HCT116 (cell line): ENCODE measurements around the gene GUCY2D.

Experiments
- CEBPB ChIP-seq: IDR thresholded peaks from 2 replicates; pipeline ENCODE4 v1.6.1; 2012; ENCODE audit warnings: low read depth
- EZH2 ChIP-seq: fragments of 200-600 bp; sonication (generic); IDR thresholded peaks from 2 replicates; pipeline ENCODE4 v1.6.1; 2017; ENCODE audit warnings: antibody characterized with exemption, mixed run types
- POLR2A ChIP-seq: IDR thresholded peaks from 2 replicates; pipeline ENCODE4 v1.7.0; 2011; ENCODE audit warnings: borderline replicate concordance; ENCODE audit not compliant: insufficient read depth, insufficient read length; ENCODE audit errors: extremely low read depth
- YY1 ChIP-seq: IDR thresholded peaks from 2 replicates; pipeline ENCODE4 v1.6.1; 2011; ENCODE audit warnings: low read length, low read depth, moderate library complexity, mild to moderate bottlenecking; ENCODE audit not compliant: insufficient replicate concordance; ENCODE audit errors: extremely low read depth
- TF ChIP-seq, protein P1 (sequence below), 3 experiments: fragments of 200-600 bp in 1 of 3; sonication (generic) in 1 of 3; IDR thresholded peaks in 2 of 3; conservative IDR thresholded peaks in 1 of 3; 2 replicates each; pipeline ENCODE4 v1.5.1; 2012 to 2017; ENCODE audit warnings: low read depth in 2 of 3, low read length in 2 of 3, antibody characterized with exemption in 1 of 3, borderline replicate concordance in 1 of 3, control low read depth in 1 of 3, mild to moderate bottlenecking in 1 of 3, mixed read lengths in 1 of 3, mixed run types in 1 of 3, moderate library complexity in 1 of 3; ENCODE audit not compliant: insufficient read depth in 1 of 3

DNA sequence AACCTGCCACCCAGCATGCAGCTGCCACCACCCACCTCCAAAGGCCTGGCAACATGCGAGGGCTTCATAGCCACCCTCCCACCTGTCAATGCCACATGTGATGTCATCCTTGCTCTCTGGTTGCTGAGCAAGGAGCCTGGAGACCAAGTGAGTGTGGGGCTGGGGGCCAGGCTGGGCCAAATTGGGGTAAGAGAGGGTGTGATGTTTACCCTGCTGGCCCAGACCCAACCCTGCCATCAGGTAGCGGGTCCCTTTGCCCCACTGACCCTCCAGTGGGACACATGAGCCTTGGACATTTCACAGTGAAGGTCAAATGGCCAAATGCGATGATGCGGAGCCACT lies 45.3 kb downstream of the GUCY2D start:
- TF ChIP-seq POLR2A: no peak
- TF ChIP-seq YY1: no peak
- TF ChIP-seq CEBPB: no peak
- no peak for TF ChIP-seq EZH2
- TF ChIP-seq, protein P1, sequence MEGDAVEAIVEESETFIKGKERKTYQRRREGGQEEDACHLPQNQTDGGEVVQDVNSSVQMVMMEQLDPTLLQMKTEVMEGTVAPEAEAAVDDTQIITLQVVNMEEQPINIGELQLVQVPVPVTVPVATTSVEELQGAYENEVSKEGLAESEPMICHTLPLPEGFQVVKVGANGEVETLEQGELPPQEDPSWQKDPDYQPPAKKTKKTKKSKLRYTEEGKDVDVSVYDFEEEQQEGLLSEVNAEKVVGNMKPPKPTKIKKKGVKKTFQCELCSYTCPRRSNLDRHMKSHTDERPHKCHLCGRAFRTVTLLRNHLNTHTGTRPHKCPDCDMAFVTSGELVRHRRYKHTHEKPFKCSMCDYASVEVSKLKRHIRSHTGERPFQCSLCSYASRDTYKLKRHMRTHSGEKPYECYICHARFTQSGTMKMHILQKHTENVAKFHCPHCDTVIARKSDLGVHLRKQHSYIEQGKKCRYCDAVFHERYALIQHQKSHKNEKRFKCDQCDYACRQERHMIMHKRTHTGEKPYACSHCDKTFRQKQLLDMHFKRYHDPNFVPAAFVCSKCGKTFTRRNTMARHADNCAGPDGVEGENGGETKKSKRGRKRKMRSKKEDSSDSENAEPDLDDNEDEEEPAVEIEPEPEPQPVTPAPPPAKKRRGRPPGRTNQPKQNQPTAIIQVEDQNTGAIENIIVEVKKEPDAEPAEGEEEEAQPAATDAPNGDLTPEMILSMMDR (IDR thresholded peaks at IDR 0.05 in 2 of 3, conservative IDR thresholded peaks at IDR 0.05 in 1 of 3; ENCODE audit: borderline replicate concordance in 1 of 3, insufficient read depth in 1 of 3, low read depth in 2 of 3, low read length in 2 of 3): no peak
